ENCODE data around the gene TRPV2. TPM values are rescaled to one million over a fixed set of nuclear protein-coding genes. Genes with fewer than 3 reads are reported as not detected.

TRPV2 gene
- total and polyA plus RNA-seq, 9 donors = 8.7 to 40.4 (median 13.0) TPM

GRCh38 chr17:16442141-16442540 lies 26.8 kb downstream of the TRPV2 start:
- no peak for DNase-seq
- H3K4me3 ChIP-seq = no peak overlapping the region
- peaks cover 18% of the 10 kb centered on the region for H3K4me1 ChIP-seq (ENCODE audit: insufficient read depth)
- 74 to 95% (median 78%) methylated on average over 1 of the region's 1 CpG for WGBS, 3 donors
- H3K36me3 ChIP-seq = no peaks in the 10 kb centered on the region
- H3K27ac ChIP-seq = no peak overlapping the region
- H3K9me3 ChIP-seq = no peaks in the 10 kb centered on the region
- H3K27me3 ChIP-seq = no peaks in the 10 kb centered on the region
- no peak for TF ChIP-seq CTCF (IDR thresholded peaks at IDR 0.05)
- no peak for TF ChIP-seq POLR2A (IDR thresholded peaks at IDR 0.05)
- no peak for TF ChIP-seq EP300 (IDR thresholded peaks at IDR 0.05)
- intact Hi-C loops (cut with DNase I) = no loop called here

DNA sequence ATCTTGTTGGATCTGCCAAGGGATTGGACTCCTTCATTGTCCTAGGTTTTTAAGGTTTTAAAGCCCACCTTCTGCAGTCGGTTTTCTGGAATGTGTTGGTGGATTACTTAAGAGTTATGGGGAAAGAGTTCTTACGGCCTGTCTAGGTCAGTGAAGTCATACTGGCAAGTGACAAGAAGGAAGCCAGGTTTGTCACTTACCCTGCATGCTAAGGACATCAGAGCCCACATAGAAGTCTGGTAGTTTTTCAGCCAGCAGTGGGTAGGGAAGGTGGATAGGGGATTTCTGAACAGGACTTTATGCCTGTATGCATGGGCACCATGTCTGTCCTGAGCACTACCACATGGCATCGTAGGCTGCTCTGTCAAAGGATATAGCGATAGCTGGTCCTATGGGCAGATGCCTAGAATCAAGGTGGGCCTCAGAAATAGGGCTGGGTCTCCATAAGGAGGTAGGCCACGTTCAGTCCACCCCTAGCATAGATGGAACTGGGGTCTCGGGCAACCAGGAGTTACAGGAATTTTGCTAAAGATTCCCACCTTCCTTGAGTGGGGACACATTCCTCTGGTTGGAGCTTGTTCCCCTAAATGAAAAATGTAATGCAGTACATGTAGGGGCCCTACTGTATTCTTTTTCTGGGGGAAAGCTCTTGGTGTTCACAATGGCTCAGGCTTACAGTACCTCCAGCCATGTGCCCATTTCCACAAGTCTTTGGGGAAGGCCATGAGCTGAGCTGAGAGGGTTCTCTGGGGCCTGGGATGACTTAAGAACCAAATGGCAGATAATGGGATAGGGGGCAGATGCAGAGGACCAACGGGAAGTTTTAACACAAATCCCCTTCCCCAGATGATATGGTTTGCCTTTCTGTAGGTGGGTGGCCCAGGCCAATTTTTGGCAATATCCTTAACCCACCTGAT lies 27.5 kb downstream of the TRPV2 start:
- Histone ChIP-seq H3K9me3 (no peaks in the 10 kb centered on the region), H3K4me3 (no peak overlapping the region), H3K27me3 (no peaks in the 10 kb centered on the region), H3K4me1 (ENCODE audit: insufficient read depth) (peaks cover 18% of the 10 kb centered on the region), H3K36me3 (no peaks in the 10 kb centered on the region), H3K27ac (no peak overlapping the region)
- WGBS, 3 donors = 66 to 67% (median 66%) methylated on average over 7 of the region's 7 CpGs
- no peak for DNase-seq
- TF ChIP-seq CTCF (IDR thresholded peaks at IDR 0.05) (no peak), POLR2A (IDR thresholded peaks at IDR 0.05) (no peak), EP300 (IDR thresholded peaks at IDR 0.05) (no peak)
- intact Hi-C loops (cut with DNase I) = no loop called here

DNA sequence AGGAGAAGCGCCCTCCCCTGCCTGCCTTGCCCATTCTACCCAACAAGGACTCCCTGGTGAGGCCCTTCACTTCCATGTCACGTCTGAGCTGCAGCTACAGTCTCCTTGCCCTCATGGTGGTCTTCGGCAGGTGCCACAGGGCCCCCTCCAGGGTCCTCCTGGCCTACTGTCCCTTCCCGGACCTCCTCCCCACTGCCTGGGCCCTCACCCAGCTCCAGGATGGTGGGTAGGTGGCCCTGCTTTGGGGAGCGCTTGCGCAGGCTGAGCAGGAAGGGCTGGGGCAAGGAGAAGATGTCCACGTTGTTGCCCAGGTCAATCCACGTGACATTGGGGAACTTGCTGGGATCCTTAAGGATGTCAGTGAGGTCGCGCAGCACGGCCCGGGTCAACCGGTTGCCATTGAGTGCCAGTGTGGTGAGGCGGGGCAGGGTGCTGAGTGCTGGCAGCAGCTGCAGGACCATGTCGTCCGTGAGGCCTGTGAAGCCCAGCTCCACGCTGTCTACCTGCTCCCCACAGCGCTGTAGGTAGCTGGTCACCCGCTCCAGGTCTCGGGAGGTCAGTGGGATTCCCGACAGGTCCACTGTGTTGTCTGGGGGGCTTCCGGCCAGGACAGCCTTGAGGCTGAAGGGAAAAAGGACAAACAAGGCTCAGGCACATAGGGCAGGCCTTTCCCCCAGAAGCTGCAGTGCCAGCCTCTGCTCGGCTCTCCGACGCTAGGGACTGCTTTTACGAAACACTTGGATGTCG lies 28.3 kb downstream of the TRPV2 start:
- intact Hi-C loops (cut with DNase I) = no loop called here
- Histone ChIP-seq H3K27ac (no peak overlapping the region), H3K36me3 (no peaks in the 10 kb centered on the region), H3K4me1 (ENCODE audit: insufficient read depth) (peaks cover 15% of the 10 kb centered on the region), H3K27me3 (no peaks in the 10 kb centered on the region), H3K4me3 (no peak overlapping the region), H3K9me3 (no peaks in the 10 kb centered on the region)
- TF ChIP-seq EP300 (IDR thresholded peaks at IDR 0.05) (no peak), POLR2A (IDR thresholded peaks at IDR 0.05) (no peak), CTCF (IDR thresholded peaks at IDR 0.05) (no peak)
- 81 to 82% (median 81%) methylated on average over 27 of the region's 27 CpGs for WGBS, 3 donors
- DNase-seq = no peak

DNA sequence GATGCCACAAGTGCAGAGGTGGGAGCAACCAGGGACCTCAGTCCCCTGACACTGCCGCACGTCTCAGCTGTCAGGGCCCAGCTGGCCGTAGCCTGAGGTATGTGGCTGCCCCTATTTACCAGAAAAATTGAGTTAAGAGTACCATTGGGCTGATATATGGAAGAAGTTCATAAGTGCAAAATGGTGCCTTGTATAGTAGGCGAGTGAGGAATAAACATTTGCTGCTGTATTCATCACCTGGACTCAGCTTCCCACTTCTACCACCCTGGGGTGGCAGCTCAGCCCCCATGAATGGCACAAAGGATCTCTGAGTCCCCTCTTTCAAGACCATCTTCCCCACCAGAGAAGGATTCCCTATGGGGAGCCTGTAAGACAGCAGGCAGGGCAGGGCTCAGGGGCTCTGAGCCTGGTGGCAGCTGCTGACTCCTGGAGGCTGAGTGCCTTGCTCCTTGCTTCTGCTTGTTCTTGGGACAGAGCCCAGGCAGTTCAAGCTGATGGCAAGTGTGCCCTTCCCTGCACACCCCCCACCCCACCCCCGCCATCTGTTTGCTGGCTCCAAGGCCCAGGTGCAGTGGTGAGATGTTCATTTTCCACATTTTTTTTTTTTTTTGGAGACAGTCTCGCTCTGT lies 29.0 kb downstream of the TRPV2 start:
- no peak for DNase-seq
- Histone ChIP-seq H3K36me3 (no peaks in the 10 kb centered on the region), H3K27ac (peak overlapping the region in 1 of 2 donors; percentile 52), H3K27me3 (no peaks in the 10 kb centered on the region), H3K9me3 (no peaks in the 10 kb centered on the region), H3K4me1 (ENCODE audit: insufficient read depth) (peaks cover 15% of the 10 kb centered on the region), H3K4me3 (no peak overlapping the region)
- no peak for TF ChIP-seq POLR2A (IDR thresholded peaks at IDR 0.05)
- no peak for TF ChIP-seq CTCF (IDR thresholded peaks at IDR 0.05)
- TF ChIP-seq EP300 (IDR thresholded peaks at IDR 0.05) = no peak
- intact Hi-C loops (cut with DNase I) = no loop called here
- 82 to 91% (median 86%) methylated on average over 6 of the region's 6 CpGs for WGBS, 3 donors
